ENCODE results near the gene BCCIP. TPM values are rescaled to one million over a fixed set of nuclear protein-coding genes. Genes with fewer than 3 reads are reported as not detected.

The BCCIP gene
- total RNA-seq, 1 donor from 2014 or later = 68.1 TPM

DNA sequence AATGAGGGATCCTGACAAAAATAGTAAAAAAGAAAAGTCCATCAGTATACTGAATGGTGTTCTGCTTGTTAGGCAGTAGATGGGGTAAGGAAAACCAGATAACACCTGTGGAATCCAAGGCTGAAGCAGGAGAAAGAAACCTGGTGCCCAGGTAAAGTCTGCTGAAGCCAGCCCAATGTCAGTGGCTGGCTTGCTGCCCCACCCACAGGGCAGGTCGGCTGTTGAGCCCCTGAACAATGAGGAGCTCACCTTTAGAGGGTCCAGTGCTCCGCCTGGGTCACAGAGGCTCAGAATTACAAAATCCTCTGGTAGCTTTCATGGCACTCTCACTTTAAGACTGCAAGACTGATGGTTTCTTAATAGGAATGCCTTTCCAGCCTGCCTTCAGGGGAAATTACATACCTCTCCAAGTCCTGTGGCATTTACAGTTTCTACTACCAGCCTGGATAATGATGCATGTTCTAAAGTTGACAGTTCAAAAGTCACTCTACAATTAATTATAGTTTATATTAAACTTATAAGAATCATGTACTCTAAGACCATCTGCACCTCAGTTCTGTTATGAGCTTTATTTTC is 33.9 kb downstream of the BCCIP start:
- FAIRE-seq (no peak), DNase-seq (ENCODE audit: low read depth) (no peak)
- H3K27ac ChIP-seq (ENCODE audit: low read depth, low read length) = no peak overlapping the region
- Mint-ChIP-seq H3K27me3 (ENCODE audit: low read depth, unreplicated experiment) (no peaks in the 10 kb centered on the region), H3K4me3 (ENCODE audit: unreplicated experiment) (no peak overlapping the region), H3K4me1 (ENCODE audit: low read depth, unreplicated experiment) (no peaks in the 10 kb centered on the region), H3K27ac (ENCODE audit: unreplicated experiment) (no peak overlapping the region), H3K36me3 (ENCODE audit: low read depth, unreplicated experiment) (peaks cover 6% of the 10 kb centered on the region), H3K9me3 (ENCODE audit: unreplicated experiment) (no peaks in the 10 kb centered on the region)
- H3K9me3 ChIP-seq (ENCODE audit: insufficient read depth, low read depth, low read length) = no peaks in the 10 kb centered on the region
- H3K4me2 ChIP-seq (ENCODE audit: low read length) = no peak overlapping the region
- H3K4me3 ChIP-seq (ENCODE audit: insufficient read depth, low read depth, low read length) = no peak overlapping the region
- H3K4me1 ChIP-seq (ENCODE audit: insufficient read depth, low read length) = no peaks in the 10 kb centered on the region
- no peaks in the 10 kb centered on the region for H3K27me3 ChIP-seq (ENCODE audit: insufficient read depth, low read length)
- TF ChIP-seq, protein P1, sequence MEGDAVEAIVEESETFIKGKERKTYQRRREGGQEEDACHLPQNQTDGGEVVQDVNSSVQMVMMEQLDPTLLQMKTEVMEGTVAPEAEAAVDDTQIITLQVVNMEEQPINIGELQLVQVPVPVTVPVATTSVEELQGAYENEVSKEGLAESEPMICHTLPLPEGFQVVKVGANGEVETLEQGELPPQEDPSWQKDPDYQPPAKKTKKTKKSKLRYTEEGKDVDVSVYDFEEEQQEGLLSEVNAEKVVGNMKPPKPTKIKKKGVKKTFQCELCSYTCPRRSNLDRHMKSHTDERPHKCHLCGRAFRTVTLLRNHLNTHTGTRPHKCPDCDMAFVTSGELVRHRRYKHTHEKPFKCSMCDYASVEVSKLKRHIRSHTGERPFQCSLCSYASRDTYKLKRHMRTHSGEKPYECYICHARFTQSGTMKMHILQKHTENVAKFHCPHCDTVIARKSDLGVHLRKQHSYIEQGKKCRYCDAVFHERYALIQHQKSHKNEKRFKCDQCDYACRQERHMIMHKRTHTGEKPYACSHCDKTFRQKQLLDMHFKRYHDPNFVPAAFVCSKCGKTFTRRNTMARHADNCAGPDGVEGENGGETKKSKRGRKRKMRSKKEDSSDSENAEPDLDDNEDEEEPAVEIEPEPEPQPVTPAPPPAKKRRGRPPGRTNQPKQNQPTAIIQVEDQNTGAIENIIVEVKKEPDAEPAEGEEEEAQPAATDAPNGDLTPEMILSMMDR (IDR thresholded peaks at IDR 0.05; ENCODE audit: insufficient read depth, low read depth, low read length) = no peak
- no peak for TF ChIP-seq EZH2 (IDR thresholded peaks at IDR 0.05; ENCODE audit: insufficient read depth, low read length)
- no peak overlapping the region for H3K9ac ChIP-seq (ENCODE audit: low read length)
- H3K36me3 ChIP-seq (ENCODE audit: insufficient read depth, low read length) = peaks cover 17% of the 10 kb centered on the region
- H3K79me2 ChIP-seq (ENCODE audit: insufficient read depth, low read length) = no peaks in the 10 kb centered on the region
- peaks cover 3% of the 10 kb centered on the region for H4K20me1 ChIP-seq (ENCODE audit: insufficient read depth, low read length)
- H2AFZ ChIP-seq (ENCODE audit: low read depth, low read length) = no peak overlapping the region

DNA sequence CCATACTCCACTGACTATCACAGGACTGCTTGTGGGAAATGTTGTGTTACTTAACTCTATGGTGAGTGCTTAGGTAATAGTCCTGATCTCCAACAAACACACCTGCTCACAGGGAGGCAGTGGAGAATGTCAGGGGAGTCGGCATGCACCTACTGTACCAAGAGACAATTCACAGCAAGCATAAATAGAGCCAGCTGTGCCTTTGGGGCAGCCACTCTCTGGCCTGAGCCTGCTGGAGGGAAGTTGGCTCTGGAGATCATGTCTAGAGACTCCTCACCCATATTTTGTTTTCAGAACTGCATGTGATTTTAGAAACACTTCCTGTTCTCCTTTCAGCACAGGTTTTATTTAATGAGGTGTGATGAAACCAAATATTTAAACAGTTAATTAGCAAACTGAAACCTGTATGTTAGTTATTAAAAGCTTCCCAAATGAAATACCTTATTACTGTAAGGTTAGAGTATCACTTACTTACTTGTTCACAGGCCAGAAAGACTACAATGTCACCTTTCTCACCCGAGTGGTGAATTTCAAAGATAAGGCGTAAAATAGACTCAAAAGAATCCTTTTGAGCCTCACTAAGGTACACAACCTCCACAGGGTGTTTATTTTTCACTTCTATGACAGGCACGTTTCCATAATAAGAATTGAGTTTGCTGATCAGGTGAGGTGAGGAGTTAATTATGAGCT is 35.9 kb downstream of the BCCIP start:
- Histone ChIP-seq H3K36me3 (ENCODE audit: insufficient read depth, low read length) (peaks cover 10% of the 10 kb centered on the region), H3K79me2 (ENCODE audit: insufficient read depth, low read length) (no peaks in the 10 kb centered on the region), H2AFZ (ENCODE audit: low read depth, low read length) (no peak overlapping the region), H3K27ac (ENCODE audit: low read depth, low read length) (no peak overlapping the region), H3K27me3 (ENCODE audit: insufficient read depth, low read length) (no peaks in the 10 kb centered on the region), H4K20me1 (ENCODE audit: insufficient read depth, low read length) (no peaks in the 10 kb centered on the region), H3K4me1 (ENCODE audit: insufficient read depth, low read length) (no peaks in the 10 kb centered on the region), H3K9me3 (ENCODE audit: insufficient read depth, low read depth, low read length) (no peaks in the 10 kb centered on the region), H3K4me2 (ENCODE audit: low read length) (no peak overlapping the region), H3K9ac (ENCODE audit: low read length) (no peak overlapping the region), H3K4me3 (ENCODE audit: insufficient read depth, low read depth, low read length) (no peak overlapping the region)
- no peaks in the 10 kb centered on the region for H3K9me3 Mint-ChIP-seq (ENCODE audit: unreplicated experiment)
- FAIRE-seq = no peak
- no peaks in the 10 kb centered on the region for H3K4me1 Mint-ChIP-seq (ENCODE audit: low read depth, unreplicated experiment)
- H3K4me3 Mint-ChIP-seq (ENCODE audit: unreplicated experiment) = no peak overlapping the region
- peaks cover 6% of the 10 kb centered on the region for H3K36me3 Mint-ChIP-seq (ENCODE audit: low read depth, unreplicated experiment)
- no peak overlapping the region for H3K27ac Mint-ChIP-seq (ENCODE audit: unreplicated experiment)
- DNase-seq (ENCODE audit: low read depth) = no peak
- H3K27me3 Mint-ChIP-seq (ENCODE audit: low read depth, unreplicated experiment) = no peaks in the 10 kb centered on the region
- TF ChIP-seq, protein P1 (IDR thresholded peaks at IDR 0.05; ENCODE audit: insufficient read depth, low read depth, low read length) = no peak
- TF ChIP-seq EZH2 (IDR thresholded peaks at IDR 0.05; ENCODE audit: insufficient read depth, low read length) = no peak

DNA sequence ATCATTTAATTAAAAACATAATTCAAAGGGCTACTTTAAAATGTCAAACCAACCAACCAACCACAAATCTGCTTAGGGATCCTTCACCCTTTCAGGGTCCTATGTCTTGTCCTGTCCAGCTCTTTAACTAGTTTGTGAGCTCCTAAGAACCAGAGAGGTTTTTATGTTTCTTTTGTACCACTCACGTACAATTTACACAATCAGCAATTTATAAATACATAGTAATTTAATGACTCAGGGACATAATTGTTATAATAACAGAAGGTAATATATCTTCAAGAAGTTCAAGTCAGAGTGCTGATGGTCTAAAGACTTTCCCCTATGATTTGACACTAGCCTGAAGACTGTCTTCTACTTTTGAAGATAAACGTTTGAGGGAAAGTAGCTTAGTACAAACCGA is 41.8 kb downstream of the BCCIP start:
- Histone ChIP-seq H3K36me3 (ENCODE audit: insufficient read depth, low read length) (peaks cover 7% of the 10 kb centered on the region), H3K9ac (ENCODE audit: low read length) (no peak overlapping the region), H4K20me1 (ENCODE audit: insufficient read depth, low read length) (no peaks in the 10 kb centered on the region), H3K4me1 (ENCODE audit: insufficient read depth, low read length) (no peaks in the 10 kb centered on the region), H3K4me2 (ENCODE audit: low read length) (no peak overlapping the region), H3K4me3 (ENCODE audit: insufficient read depth, low read depth, low read length) (no peak overlapping the region), H3K79me2 (ENCODE audit: insufficient read depth, low read length) (no peaks in the 10 kb centered on the region), H3K27me3 (ENCODE audit: insufficient read depth, low read length) (no peaks in the 10 kb centered on the region), H3K27ac (ENCODE audit: low read depth, low read length) (no peak overlapping the region), H2AFZ (ENCODE audit: low read depth, low read length) (no peak overlapping the region), H3K9me3 (ENCODE audit: insufficient read depth, low read depth, low read length) (no peaks in the 10 kb centered on the region)
- Mint-ChIP-seq H3K4me1 (ENCODE audit: low read depth, unreplicated experiment) (no peaks in the 10 kb centered on the region), H3K4me3 (ENCODE audit: unreplicated experiment) (no peak overlapping the region), H3K36me3 (ENCODE audit: low read depth, unreplicated experiment) (peaks cover 4% of the 10 kb centered on the region), H3K27ac (ENCODE audit: unreplicated experiment) (no peak overlapping the region), H3K27me3 (ENCODE audit: low read depth, unreplicated experiment) (no peaks in the 10 kb centered on the region), H3K9me3 (ENCODE audit: unreplicated experiment) (no peaks in the 10 kb centered on the region)
- DNase-seq (ENCODE audit: low read depth) = no peak
- no peak for FAIRE-seq
- TF ChIP-seq EZH2 (IDR thresholded peaks at IDR 0.05; ENCODE audit: insufficient read depth, low read length) = no peak
- TF ChIP-seq, protein P1 (IDR thresholded peaks at IDR 0.05; ENCODE audit: insufficient read depth, low read depth, low read length) = no peak

Measured in astrocyte (in vitro differentiated cells and primary cell).